Effector CD4-positive, alpha-beta T cell (primary cell): ENCODE measurements around the gene TMEM119.
"Not testable (repeated sequence)": the region's sequence is repeated elsewhere in the genome, so short reads cannot be mapped to it uniquely, and the experiment has no call there.

Source experiments
- DNase-seq: peaks from one replicate; pipeline ENCODE4 v3.0.0-alpha.2; 2020

Gene TMEM119

DNA sequence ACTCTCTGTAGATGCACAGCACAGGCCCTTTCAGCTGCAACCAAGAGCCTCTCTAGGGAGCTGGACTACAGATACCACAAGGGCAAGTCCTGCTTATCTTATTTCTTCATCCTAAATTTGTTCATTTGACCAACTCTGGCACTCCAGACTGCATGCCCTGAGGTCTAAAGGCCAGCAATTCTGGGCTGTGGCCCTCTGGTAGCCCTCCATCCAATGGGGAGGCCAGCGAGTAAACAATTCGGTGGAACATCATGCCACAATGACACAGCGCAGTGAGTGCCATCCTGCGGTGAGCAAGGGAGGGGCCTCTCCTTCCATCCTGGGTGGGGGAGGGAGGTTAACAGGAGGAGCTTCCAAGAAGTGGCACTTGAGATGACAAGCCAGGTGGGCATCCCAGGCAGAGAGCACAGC, 36.5 kb upstream of the TMEM119 start:
- peak; percentile 30 for DNase-seq

DNA sequence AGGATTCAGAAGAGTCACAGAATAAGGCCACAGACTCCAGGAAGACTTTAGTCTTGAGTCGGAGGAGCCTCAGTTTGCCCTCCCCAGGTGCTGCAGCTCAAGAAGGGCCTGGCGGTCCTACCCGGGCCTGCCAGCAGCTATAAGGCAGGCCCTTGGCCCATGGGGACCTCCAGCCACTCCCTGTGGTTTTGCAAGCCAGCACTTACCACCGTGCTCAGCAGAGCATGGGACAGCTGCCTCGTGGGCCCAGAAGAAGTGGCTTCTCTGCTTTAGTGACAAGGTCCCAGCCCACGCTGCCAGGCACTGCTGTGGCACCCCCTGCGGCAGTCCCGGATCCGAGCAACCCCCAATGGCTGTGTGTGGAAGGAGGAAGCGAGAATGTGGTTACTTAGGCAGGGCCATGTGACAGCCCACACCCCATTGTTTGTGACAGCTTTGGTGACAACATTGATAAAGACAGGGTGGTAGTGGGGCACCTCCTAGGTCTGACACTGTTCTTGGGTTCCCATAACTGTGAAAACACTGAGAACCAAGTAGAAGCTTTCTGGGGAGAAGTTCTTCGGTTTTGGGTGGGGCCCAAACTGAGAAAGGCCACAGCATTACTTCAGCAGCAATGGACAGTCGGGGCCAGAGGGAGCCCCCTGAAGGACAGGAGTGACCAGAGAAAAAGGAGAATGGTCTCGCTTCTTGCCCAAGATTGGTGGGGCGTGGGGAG, 35.8 kb upstream of the TMEM119 start, which contains the start of gene SELPLG:
Gene SELPLG (minus strand): TSS at position 361 of the 715 bp plus-strand sequence. CDS start 9,587 bp downstream, outside the sequence.
- DNase-seq = peak; percentile 82

DNA sequence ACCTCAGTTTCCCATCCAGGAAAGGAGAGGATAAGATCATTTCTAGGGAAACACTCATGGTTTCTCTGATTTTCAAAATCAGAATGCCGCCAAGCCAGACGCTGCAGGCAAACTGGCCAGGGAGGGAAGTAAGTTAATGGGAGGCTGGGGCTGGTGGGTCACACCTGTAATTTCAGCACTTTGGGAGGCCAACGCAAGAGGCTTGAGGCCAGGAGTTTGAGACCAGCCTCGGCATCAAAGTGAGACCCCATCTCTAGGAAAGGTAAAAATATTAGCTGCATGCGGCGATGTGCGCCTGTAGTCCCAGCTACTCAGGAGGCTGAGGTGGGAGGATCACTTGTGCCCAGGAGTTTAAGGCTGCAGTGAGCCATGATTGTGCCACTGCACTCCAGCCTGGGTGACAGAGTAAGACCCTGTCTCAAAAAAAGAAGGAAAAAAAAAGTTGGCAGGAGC, 35.2 kb upstream of the TMEM119 start:
- DNase-seq = no peak

DNA sequence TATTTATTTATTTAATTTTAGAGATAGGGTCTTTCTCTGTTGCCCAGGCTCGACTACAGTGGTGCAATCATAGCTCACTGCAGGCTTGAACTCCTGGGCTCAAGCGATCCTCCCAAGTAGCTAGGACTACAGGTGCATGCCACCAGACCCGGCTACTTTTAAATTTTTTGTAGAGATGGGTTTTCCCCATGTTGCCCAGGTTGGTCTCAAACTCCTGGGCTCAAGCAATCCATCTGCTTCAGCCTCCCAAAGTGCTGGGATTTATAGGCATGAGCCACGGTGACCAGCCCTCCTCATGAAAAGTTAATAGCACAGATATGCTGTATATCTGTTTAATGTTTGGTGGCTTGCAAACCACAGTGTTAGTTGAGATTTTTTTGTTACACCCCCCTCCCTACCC, 33.4 kb upstream of the TMEM119 start:
- DNase-seq = not testable (repeated sequence)

DNA sequence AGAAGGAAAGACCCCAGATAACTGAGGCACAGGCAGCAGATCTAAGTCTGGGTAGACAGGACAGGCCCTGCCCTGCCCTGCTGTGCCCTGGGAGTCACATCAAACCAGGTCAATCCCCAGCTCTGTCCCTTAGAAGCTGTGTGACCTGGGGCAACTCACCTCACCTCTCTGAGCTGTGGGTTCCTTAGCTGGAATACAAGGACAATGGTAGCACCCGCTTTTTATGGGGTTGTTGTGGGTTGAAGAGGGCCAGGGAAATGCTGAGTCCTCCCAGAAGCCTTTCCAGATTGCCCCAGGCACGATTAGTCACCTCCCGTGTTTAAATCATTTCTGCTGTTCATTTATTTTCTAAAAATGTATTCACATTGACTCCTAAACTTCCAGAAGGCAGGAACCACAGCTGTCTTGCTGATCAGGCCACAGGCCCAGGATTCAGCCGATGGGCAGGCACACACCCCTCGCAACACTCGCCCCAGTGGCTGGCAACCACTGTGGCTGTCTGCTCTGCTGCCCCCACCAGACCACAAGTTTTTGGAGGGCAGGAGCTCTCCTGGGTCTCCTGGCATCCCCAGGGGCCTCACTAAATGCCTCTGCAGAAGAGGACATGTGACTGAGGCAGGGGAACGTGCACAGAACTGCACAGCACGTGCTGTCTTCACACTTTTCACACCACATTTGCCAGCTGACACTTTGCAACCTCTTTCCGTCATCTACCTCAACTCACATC, 32.8 kb upstream of the TMEM119 start:
- no peak for DNase-seq

DNA sequence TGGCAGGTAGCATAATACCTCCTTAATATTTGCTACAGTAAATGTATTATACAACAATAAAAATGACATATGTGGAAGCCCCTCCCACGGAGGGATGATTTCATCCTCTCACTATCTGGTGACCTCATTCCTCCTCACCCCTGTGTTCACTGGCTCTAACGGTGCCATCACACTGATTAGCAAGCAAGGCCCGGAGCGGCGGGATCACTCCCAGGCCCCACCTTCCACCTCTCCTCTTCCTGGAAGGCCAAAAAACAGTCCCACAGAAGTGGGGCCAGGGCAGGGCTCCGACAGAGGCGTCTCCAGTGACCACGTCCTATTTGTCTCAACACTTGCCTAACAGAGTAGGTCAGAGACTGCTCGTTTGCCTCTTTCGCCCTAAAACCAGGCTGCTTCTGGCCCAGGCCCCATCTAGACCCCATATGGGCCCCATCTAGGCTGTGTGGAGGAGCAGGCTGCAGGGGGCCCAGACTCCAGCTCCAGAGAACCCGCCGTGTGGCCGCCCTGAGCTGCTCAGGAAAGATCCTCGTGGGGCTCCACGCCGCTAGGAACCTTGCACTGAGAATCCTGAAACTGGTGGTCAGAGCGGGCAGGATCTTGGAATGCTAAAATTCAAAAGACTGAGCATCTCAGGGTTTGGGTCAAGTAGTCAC, 32.1 kb upstream of the TMEM119 start:
- peak; percentile 61 for DNase-seq

DNA sequence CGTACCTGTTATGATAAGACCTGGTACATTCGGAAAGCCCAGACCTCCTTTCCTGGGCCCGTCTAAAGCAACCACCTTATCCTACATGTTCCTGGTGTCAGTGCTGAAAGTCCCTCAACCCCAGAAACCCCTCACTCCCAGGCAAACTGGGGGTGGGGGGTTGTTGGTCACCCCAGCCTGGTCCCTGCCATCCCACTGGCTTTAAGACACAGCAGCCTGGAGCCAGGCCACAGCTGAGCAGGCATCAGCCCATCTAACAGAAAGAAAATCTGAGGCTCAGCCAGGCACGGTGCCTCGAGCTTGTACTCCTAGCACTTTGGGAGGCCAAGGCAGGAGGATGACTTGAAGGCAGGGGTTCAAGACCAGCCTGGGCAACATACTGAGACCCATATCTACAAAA, 31.3 kb upstream of the TMEM119 start:
- no peak for DNase-seq

DNA sequence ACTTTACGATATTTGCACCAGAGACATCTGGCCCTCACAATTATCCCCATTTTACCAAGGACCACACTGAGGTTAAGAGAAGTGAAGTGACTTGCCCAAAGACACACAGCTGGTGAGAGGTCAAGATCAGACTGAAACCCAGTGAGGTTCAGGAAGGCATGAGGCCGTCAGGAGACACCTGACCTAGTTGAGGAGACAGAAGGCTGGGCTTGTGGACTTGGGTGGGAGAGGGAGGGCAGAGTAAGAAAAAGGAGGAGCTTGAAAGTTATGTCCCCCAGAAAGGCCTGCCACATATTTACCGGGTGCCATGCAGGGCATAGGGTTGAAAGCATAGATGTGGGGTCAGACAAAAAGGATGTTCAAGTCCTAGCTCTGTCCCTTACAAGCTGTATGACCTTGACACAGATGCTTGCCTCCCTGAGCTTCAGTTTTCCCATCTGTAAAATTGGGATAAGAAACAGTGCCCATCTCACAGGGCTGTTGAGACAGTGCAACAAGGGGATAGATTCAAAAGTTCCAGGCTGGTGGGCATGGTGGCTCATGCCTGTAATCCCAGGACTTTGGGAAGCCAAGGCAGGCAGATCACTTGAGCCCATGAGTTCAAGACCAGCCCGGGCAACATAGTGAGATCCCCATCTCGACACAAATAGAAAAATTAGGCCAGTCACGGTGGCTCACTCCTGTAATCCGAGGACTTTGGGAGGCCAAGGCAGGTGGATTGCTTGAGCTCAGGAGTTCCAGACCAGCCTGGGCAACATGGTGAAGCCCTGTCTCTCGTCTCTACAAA, 29.4 kb upstream of the TMEM119 start:
- DNase-seq = no peak

DNA sequence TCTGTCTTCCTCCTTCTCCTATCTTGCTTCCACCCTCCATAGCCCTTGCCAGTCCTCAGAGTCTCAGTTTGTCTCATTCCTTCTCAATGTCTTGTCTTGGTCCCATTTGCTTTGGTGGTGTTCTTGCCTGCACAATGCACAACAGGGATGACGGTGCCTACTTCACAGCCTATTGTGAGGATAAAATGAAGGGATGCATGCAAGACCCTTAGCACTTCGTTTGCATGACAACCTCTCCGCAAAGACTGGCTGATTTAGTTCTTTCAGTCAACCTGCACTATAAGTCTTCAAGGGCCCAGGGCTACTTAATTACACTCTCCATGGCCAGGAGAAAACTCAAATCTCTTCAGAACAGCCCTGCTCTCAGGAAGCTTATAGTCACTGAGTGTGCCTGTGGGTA, 27.3 kb upstream of the TMEM119 start:
- no peak for DNase-seq

DNA sequence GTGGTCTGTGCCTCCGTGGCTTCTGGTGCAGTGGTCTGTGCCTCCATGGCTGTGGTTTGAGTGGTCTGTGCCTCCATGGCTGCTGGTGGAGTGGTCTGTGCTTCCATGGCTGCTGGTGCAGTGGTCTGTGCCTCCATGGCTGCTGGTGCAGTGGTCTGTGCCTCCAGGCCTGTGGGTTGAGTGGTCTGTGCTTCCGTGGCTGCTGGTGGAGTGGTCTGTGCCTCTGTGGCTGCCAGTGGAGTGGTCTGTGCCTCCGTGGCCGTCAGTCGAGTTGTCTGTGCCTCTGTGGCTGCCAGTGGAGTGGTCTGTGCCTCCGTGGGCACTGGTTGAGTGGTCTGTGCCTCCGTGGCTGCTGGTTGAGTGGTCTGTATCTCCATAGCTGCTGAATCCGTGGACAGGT, 25.7 kb upstream of the TMEM119 start:
- DNase-seq = no peak

DNA sequence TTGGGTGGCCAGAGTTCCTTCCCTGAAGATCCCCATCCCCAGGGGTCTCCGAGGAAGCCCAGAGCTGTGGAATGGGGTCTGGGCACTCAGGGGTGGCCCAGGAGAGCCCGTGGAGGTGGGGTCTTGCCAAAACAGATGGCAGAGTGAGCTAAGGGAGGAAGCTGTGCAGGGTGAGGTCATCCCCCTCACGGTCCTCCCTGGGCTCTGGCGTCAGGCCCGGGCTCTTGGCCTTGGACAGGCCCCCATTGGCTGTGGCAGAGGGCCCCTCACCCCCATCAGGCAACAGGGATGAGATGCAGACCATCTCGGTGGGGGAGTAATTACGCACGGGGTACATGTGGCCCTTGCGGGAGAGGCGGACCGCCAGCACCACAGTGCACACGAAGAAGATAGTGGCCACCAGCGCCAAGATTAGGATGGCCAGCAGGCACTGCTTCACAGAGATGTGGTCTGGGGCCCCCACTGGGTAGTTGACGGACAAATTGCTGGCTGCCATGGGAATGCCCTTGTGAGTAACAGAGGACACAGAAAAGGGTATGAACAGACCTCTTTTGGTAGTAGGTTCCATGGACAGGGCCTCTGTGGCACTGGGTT, 25.1 kb upstream of the TMEM119 start:
- DNase-seq = no peak

DNA sequence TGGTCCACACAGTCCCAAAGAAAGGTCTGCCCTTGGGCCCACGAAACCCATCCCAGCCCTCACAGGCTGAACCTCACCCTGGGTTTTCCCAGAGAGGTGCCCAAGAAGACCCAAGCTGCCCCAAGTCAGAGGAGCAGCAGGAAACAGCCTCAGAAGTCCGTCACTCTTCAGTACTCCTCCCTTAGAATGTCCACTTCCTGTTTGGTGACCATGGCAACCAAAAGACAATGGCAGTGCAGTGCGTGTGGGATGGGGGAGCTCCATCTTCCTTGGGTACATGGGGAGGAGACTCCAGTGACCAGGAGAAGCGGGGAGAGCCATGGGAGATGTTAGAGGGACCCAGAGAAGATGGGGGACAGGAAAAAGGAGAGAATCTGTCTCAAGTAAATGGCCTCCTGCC, 24.5 kb upstream of the TMEM119 start:
- no peak for DNase-seq

DNA sequence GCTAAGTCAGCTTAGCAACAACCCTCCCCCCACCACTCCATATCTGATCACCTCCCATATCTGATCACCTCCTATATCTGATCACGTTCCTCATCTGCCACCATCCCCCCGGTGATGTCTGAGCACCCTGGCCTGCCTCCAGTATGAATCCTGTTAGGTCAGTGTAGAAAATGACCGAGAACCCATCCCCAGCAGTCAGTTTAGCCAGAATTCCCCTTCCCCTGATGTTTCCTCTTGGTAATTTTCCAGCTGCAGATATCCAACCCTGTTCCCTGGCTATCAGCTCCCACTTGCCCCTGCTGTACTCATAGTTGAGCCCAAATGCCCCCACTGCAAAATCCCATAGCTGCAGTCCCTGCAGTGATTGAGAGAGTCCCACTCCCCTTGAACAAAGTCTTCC, 23.3 kb upstream of the TMEM119 start:
- no peak for DNase-seq

DNA sequence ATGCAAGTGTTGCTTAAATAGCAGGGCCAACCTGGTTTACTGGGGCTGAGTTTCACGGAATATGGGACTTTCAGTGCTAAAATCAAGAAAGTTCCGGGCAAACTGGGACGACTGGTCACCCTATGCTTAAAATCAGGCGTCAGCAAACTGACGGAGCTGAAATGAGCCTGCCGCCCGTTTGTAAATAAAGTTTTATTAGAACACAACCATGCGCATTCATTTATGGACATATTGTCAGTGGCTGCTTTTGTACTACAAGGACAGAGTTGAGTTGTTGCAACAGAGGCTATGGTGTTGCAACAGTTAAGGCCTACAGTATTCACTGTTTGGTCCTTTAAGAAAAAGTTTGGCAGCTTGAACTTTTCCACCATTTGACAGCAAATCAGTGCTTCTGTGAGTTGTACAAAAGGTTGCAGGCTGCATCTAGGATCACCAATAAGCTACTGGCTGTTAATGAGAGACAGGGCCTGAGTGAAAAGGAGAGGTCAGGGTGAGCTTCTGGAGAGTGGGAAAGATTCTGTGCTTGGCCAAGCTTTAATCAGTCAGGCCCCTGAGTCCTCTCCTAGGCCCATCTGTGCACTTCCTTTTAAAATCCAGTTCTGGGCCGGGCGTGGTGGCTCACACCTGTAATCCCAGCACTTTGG, 22.5 kb upstream of the TMEM119 start:
- DNase-seq = no peak

DNA sequence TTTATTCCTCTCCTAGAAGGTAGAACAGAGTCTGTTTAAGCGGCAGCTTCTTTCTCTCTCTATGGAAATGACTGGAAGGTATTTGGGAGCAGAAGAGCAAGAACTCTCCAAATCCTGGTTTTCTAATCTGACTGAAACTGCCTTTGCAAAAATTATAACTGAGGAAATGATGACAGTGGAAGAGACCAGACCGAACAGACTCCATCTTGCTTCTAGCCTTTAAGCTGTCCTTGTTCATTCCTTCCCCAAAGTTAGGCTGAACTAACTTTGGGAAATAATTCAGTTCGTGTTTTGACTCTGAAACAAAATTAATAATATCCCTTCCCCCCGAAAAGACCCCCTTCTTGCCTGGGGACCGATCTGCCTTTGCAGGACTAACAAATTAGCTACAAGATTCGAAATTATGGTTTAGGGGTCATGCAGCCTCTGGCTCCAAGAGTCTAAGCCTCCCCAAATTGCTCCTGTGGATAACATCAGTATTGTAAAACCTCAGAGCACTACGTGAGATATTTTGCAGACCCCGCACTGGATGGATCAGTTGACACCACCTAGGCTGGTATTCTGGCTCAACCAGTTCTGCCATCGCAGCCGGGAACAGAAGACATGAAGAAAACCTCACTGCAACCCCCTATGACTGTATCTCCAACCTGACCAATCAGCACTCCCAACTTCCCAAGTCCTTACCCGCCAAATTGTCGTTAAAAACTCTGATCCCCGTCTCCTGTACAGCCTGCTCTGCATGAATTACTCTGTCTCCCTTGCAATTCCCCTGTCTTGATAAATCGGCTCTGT, 21.7 kb upstream of the TMEM119 start:
- DNase-seq = no peak

DNA sequence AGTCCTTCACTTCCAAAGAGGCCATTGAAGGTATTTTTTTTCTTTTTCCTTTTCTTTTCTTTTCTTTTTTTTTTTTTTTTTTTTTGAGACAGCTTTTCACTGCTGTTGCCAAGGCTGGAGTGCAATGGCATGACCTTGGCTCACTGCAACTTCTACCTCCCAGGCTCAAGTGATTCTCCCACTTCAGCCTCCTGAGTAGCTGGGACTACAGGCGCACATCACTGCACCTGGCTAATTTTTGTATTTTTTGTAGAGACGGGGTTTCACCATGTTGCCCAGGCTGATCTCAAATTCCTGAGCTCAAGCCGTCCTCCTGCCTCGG, 21.0 kb upstream of the TMEM119 start:
- not testable (repeated sequence) for DNase-seq

DNA sequence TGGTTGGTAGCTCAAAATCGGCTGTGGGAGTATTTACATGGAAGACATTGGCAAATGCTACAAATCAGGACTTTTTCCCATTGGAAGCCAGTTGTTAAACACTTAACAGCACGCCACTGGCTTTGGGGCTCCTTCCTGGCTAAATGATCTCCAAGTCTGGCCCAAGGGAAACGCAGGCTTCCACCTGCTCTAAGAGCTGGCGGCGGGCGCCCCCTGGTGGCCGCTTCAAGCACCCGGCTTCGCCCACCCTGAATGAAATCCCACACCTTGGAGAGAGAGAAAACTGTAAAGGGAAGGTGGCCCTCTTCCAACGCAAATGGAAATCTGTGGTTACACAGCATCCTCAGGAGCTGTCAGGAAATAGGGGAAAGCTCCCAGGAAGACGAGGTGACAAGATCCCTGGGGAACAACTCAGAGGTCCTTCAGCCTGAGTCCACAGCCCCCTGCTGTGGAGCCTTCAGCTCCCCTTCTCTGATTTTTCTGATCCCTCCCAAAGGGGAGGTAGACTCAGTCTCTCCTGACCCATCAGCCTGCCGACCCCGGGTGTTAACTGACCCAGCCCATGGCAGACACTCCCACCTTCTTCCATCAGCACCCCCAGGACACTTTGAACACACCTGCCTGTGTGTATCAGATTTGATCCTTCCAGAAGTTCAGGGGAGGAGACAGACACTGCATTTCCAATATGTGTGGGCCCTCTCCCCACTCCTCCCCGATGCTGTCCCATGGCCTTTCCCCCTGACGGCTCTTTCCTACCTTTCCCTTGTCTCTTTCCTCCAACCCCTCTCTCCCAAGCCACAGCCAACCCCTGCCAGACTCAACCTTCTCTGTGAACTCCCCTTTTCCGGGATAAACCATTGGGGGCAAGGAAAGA, 20.4 kb upstream of the TMEM119 start:
- DNase-seq = peak; percentile 72

DNA sequence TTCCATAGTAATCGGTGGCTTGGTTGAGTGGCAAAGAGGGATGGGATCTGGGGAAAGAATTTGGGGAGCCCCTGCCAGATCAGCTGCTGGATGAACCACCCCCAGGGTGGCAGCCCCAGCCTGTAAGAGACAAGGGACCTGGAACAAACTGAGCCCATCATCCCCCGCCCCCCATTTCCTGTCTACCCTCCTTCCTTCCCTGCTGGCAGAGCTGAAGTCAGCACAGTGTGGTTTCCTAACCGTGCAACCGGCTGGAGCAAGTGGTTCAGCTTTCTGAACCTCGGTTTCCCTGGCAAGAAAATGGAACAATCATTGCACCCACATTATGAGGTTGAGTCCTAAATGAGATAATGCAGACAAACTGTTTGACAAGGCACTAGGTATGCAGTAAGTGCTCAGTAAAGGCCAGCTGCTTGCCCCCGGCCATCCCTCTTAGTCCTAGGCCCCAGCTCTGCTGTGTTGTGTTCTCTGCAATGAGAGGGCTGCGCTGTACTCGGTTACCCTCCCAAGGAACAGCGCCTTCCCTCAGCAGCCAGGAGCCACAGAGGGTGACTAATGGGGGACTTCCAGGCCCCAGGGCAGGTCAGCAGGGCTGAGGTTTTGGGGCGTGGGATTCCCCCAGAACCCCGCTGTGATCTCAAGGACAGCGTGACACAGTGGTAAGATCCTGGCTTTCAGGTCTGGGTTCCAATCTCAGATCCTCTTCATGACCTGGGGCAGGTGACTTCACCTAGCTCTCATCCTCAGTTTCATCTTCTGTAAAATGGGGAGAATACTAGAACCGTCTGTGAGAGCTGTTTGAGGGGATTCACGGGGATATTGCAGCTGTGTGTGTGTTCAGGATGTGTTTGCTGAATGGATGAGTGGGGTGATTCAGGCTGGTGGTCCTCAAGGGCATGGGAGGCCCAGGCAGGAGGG, 19.3 kb upstream of the TMEM119 start:
- peak; percentile 74 for DNase-seq

DNA sequence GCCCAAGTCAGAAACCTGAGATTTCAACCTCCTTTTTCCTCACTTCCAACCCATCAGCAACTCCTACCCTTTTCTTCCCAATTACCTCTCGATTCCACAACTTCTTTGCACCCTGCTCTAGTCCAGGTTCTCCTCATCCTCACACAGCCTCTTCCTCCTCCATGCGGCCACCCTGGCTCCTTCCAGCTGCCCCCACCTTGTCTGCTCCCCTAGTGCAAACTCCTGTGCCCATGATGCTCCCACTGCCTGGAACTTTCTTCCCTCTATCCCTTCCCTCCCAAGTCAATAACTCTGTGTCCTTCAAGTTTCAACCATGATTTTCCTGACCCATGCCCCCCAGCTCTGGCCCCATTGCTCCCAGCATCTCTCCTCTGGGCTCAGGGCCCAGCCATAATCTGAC, 18.5 kb upstream of the TMEM119 start:
- DNase-seq = no peak
